ENCODE results near the gene TPRN. TPM values are rescaled to one million over a fixed set of nuclear protein-coding genes. Genes with fewer than 3 reads are reported as not detected.

Gene TPRN
- total and polyA plus RNA-seq, 5 donors from 2014 or later: 0.27 to 5.9 (median 0.46) TPM

- Histone ChIP-seq H3K9me3 (ENCODE audit: control insufficient read depth in 2 of 2, low read length in 2 of 2) (no peaks in the 10 kb centered on the region), H3K27ac (ENCODE audit: insufficient read depth, low read length, poor library complexity, severe bottlenecking) (no peak overlapping the region), H3K27me3 (ENCODE audit: control insufficient read depth, insufficient read depth, low read length) (no peaks in the 10 kb centered on the region), H3K36me3 (ENCODE audit: control insufficient read depth, insufficient read depth, low read length) (no peaks in the 10 kb centered on the region), H3K4me1 (ENCODE audit: control insufficient read depth, insufficient read depth, low read length, poor library complexity, severe bottlenecking) (peaks cover 25% of the 10 kb centered on the region), H3K4me3 (ENCODE audit: low read depth, low read length) (no peak overlapping the region)
- Mint-ChIP-seq H3K4me1 (peaks cover 0 to 10% (median 0%) of the 10 kb centered on the region in 4 donors), H3K4me3 (no peak overlapping the region), H3K27ac (no peak overlapping the region), H3K27me3 (no peaks in the 10 kb centered on the region), H3K9me3 (no peaks in the 10 kb centered on the region), H3K36me3 (no peaks in the 10 kb centered on the region)
- ATAC-seq (ENCODE audit: low read depth in 2 of 2) (no peak), DNase-seq (no peak)
Measured at GRCh38 chr9:137233143-137233980, 32.8 kb upstream of the TPRN start.

DNA sequence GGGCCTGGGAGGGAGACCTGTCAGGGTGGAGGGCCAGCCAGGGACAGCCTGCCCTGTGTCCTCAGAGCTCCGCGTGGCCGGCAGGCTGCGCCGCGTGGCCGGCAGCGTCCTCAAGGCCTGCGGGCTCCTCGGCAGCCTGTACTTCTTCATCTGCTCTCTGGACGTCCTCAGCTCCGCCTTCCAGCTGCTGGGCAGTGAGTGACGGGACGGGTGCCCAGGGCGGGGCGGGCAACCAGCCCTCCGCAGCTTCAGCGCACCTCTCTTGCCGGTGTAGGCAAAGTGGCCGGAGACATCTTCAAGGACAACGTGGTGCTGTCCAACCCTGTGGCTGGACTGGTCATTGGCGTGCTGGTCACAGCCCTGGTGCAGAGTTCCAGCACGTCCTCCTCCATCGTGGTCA is 32.0 kb upstream of the TPRN start:
- no peaks in the 10 kb centered on the region for H3K27me3 ChIP-seq (ENCODE audit: control insufficient read depth, insufficient read depth, low read length)
- Mint-ChIP-seq H3K4me3 (no peak overlapping the region), H3K36me3 (no peaks in the 10 kb centered on the region), H3K9me3 (no peaks in the 10 kb centered on the region), H3K27ac (no peak overlapping the region), H3K4me1 (peaks cover 0 to 10% (median 3%) of the 10 kb centered on the region in 4 donors), H3K27me3 (peaks cover 3% of the 10 kb centered on the region)
- no peak overlapping the region for H3K27ac ChIP-seq (ENCODE audit: insufficient read depth, low read length, poor library complexity, severe bottlenecking)
- DNase-seq (no peak), ATAC-seq (ENCODE audit: low read depth in 2 of 2) (no peak)
- peaks cover 22% of the 10 kb centered on the region for H3K4me1 ChIP-seq (ENCODE audit: control insufficient read depth, insufficient read depth, low read length, poor library complexity, severe bottlenecking)
- H3K4me3 ChIP-seq (ENCODE audit: low read depth, low read length): no peak overlapping the region
- no peaks in the 10 kb centered on the region for H3K36me3 ChIP-seq (ENCODE audit: control insufficient read depth, insufficient read depth, low read length)
- no peaks in the 10 kb centered on the region for H3K9me3 ChIP-seq (ENCODE audit: control insufficient read depth in 2 of 2, low read length in 2 of 2)

GRCh38 chr9:137232101-137232500 is 31.6 kb upstream of the TPRN start:
- peaks cover 21% of the 10 kb centered on the region for H3K4me1 ChIP-seq (ENCODE audit: control insufficient read depth, insufficient read depth, low read length, poor library complexity, severe bottlenecking)
- DNase-seq: no peak
- H3K27ac Mint-ChIP-seq: no peak overlapping the region
- no peaks in the 10 kb centered on the region for H3K36me3 ChIP-seq (ENCODE audit: control insufficient read depth, insufficient read depth, low read length)
- H3K4me3 Mint-ChIP-seq: no peak overlapping the region
- H3K36me3 Mint-ChIP-seq: no peaks in the 10 kb centered on the region
- H3K9me3 ChIP-seq (ENCODE audit: control insufficient read depth in 2 of 2, low read length in 2 of 2): no peaks in the 10 kb centered on the region
- no peaks in the 10 kb centered on the region for H3K9me3 Mint-ChIP-seq
- H3K27ac ChIP-seq (ENCODE audit: insufficient read depth, low read length, poor library complexity, severe bottlenecking): no peak overlapping the region
- ATAC-seq (ENCODE audit: low read depth in 2 of 2): no peak
- H3K4me1 Mint-ChIP-seq: peaks cover 0 to 9% (median 4%) of the 10 kb centered on the region in 4 donors
- peaks cover 5% of the 10 kb centered on the region for H3K27me3 Mint-ChIP-seq
- no peaks in the 10 kb centered on the region for H3K27me3 ChIP-seq (ENCODE audit: control insufficient read depth, insufficient read depth, low read length)
- no peak overlapping the region for H3K4me3 ChIP-seq (ENCODE audit: low read depth, low read length)

DNA sequence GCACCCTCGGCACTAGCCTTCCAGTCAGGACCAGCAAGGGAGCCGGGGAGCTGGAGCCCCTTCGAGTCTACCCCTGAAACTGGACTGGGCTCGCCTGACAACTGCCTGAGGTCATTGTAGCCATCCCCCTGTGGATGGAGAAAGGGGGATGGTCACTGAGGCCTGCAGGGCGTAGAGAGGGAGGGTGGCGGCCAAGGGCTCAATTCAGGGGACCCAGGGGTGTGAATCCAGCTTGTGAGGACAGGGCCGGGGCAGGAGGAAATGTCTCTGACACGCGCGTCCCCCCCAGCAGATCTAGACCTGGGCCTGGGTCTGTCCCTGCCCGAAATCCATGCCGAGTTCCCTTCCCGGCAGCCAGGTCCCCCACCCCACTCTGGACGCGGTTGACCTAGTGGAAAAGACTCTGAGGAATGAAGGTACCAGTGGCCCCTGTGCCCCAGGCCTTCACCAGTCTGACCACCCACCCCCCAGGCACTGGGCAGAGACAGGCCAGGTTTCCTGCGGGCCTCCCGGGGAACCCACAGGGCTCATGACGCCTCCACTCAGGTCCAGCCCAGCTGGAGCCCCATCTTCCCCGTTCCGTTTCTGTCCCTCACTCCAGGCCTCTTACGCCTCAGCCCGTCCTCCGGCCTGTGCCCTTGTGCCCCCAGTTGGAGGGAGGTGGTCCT is 31.0 kb upstream of the TPRN start:
- H3K4me3 Mint-ChIP-seq: no peak overlapping the region
- ATAC-seq (ENCODE audit: low read depth in 2 of 2) (no peak), DNase-seq (no peak)
- peaks cover 15% of the 10 kb centered on the region for H3K4me1 ChIP-seq (ENCODE audit: control insufficient read depth, insufficient read depth, low read length, poor library complexity, severe bottlenecking)
- no peak overlapping the region for H3K27ac Mint-ChIP-seq
- no peaks in the 10 kb centered on the region for H3K27me3 ChIP-seq (ENCODE audit: control insufficient read depth, insufficient read depth, low read length)
- H3K27ac ChIP-seq (ENCODE audit: insufficient read depth, low read length, poor library complexity, severe bottlenecking): no peak overlapping the region
- no peaks in the 10 kb centered on the region for H3K9me3 ChIP-seq (ENCODE audit: control insufficient read depth in 2 of 2, low read length in 2 of 2)
- no peak overlapping the region for H3K4me3 ChIP-seq (ENCODE audit: low read depth, low read length)
- peaks cover 0 to 6% (median 3%) of the 10 kb centered on the region in 4 donors for H3K4me1 Mint-ChIP-seq
- no peaks in the 10 kb centered on the region for H3K36me3 Mint-ChIP-seq
- H3K27me3 Mint-ChIP-seq: peaks cover 5% of the 10 kb centered on the region
- no peaks in the 10 kb centered on the region for H3K36me3 ChIP-seq (ENCODE audit: control insufficient read depth, insufficient read depth, low read length)
- no peaks in the 10 kb centered on the region for H3K9me3 Mint-ChIP-seq

DNA sequence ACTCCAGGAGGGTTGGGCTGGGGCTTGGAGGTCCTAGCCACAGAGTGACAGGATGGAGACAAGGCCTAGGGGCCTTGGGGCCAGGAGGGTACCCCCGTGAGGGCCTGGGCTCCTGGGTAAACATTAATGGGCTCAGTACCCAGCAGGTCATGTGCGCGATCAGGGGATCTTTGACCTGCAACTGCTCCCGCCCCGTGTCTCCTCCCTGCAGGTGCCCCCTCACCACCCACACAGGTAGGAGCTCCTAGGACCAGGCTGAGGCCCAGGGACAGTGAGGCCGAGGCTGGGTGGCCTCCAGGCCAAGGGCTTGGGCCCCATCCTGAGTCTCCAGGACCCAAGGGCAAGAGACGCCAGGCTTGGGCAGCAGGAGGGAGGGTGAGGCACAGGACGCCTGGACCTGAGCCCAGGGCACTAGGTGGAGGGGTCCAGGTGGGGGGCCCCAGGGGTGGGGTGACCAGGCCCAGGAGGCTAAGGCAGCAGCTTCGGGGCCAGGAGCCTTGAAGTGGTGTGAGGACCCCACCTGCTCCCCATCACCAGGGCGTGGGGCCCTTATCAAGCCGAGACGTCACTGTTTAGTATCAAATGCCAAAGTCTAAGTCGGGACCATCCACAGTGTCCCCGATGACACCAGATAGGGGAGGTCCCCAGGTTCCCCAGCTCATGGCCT is 30.3 kb upstream of the TPRN start, which contains the start of gene SLC34A3:
TSS of gene SLC34A3 (plus strand) at position 197 of the 667 bp plus-strand sequence. CDS start 802 bp downstream, outside the sequence.
- Mint-ChIP-seq H3K4me1 (peaks cover 0 to 6% (median 3%) of the 10 kb centered on the region in 4 donors), H3K27me3 (peaks cover 5% of the 10 kb centered on the region), H3K9me3 (no peaks in the 10 kb centered on the region), H3K27ac (no peak within 1 kb of the TSS), H3K4me3 (no peak within 1 kb of the TSS), H3K36me3 (no peaks in the 10 kb centered on the region)
- Histone ChIP-seq H3K9me3 (ENCODE audit: control insufficient read depth in 2 of 2, low read length in 2 of 2) (no peaks in the 10 kb centered on the region), H3K27ac (ENCODE audit: insufficient read depth, low read length, poor library complexity, severe bottlenecking) (no peak within 1 kb of the TSS), H3K36me3 (ENCODE audit: control insufficient read depth, insufficient read depth, low read length) (no peaks in the 10 kb centered on the region), H3K27me3 (ENCODE audit: control insufficient read depth, insufficient read depth, low read length) (no peaks in the 10 kb centered on the region), H3K4me1 (ENCODE audit: control insufficient read depth, insufficient read depth, low read length, poor library complexity, severe bottlenecking) (peaks cover 8% of the 10 kb centered on the region), H3K4me3 (ENCODE audit: low read depth, low read length) (no peak within 1 kb of the TSS)
- ATAC-seq (ENCODE audit: low read depth in 2 of 2) (no peak), DNase-seq (no peak)

DNA sequence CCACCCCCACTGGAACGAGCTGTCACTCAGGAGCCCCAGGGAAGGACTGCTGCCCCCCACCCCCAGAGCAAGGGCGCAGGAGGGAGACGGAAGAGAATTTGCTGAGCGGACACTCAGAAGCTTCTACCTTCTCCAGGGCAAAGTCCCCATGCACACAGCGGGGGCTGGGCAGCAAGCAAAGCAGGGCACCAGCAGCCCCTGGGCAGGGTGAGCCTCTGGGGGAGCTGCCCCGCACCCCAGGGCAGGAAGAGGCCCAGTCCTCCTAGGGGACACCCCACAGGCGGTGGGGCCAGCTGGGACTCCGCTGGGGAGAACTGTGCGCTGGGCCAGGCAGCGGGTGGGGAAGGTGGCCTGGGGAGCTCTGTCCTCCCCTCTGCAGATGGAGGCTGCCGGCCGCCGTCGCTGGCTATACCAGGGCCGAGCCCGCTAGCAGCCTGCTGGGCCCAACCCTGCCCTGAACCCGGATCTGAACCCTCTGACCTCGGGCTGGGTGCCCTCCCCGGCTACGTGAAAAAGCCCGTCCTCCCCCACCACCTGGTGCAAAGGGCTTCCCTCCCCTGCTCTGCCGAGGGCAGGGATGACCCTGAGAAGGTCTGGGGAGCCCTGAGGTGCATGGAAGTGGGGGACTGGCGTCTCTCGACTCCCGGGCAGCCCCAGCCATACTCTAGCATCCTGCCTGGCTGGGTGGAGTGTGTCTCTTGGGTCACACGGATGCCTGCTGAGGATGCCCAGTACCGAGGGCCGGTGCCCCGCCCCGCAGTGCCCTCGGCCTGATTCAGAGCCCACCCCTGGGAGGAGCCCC is 29.6 kb upstream of the TPRN start:
- peaks cover 0 to 6% (median 3%) of the 10 kb centered on the region in 4 donors for H3K4me1 Mint-ChIP-seq
- DNase-seq (no peak), ATAC-seq (ENCODE audit: low read depth in 2 of 2) (no peak)
- H3K27ac ChIP-seq (ENCODE audit: insufficient read depth, low read length, poor library complexity, severe bottlenecking): no peak overlapping the region
- peaks cover 4% of the 10 kb centered on the region for H3K4me1 ChIP-seq (ENCODE audit: control insufficient read depth, insufficient read depth, low read length, poor library complexity, severe bottlenecking)
- H3K27me3 Mint-ChIP-seq: peaks cover 5% of the 10 kb centered on the region
- no peak overlapping the region for H3K4me3 Mint-ChIP-seq
- no peaks in the 10 kb centered on the region for H3K9me3 ChIP-seq (ENCODE audit: control insufficient read depth in 2 of 2, low read length in 2 of 2)
- H3K36me3 Mint-ChIP-seq: no peaks in the 10 kb centered on the region
- no peaks in the 10 kb centered on the region for H3K27me3 ChIP-seq (ENCODE audit: control insufficient read depth, insufficient read depth, low read length)
- no peaks in the 10 kb centered on the region for H3K9me3 Mint-ChIP-seq
- no peak overlapping the region for H3K4me3 ChIP-seq (ENCODE audit: low read depth, low read length)
- no peaks in the 10 kb centered on the region for H3K36me3 ChIP-seq (ENCODE audit: control insufficient read depth, insufficient read depth, low read length)
- no peak overlapping the region for H3K27ac Mint-ChIP-seq
